ENCODE measurements around the gene HNRNPR.
A peak's percentile ranks its signal among the peaks of the same experiment; 100 is the strongest.

Gene HNRNPR

GRCh38 chr1:23367791-23368561 lies 23.9 kb upstream of the HNRNPR start:
- no peak for TF ChIP-seq CTCF (IDR thresholded peaks at IDR 0.05; ENCODE audit: low read depth, low read length)

GRCh38 chr1:23367451-23367790 lies 23.3 kb upstream of the HNRNPR start:
- peak overlapping the region; percentile 72 to 93 for H3K4me3 ChIP-seq (replicated peaks in 1 of 2; ENCODE audit: low read depth in 2 of 2, low read length in 2 of 2)
- no peak for TF ChIP-seq CTCF (IDR thresholded peaks at IDR 0.05; ENCODE audit: low read depth, low read length)
- DNase-seq (ENCODE audit: low read depth in 2 of 2): no peak

More at GRCh38 chr1:23367791-23368561, 23.9 kb upstream of the HNRNPR start:
- peak overlapping the region; percentile 72 to 93 for H3K4me3 ChIP-seq (replicated peaks in 1 of 2; ENCODE audit: low read depth in 2 of 2, low read length in 2 of 2)
- peak; percentile 99 for DNase-seq (ENCODE audit: low read depth in 2 of 2)

GRCh38 chr1:23366598-23366997 lies 22.5 kb upstream of the HNRNPR start:
- no peak for TF ChIP-seq CTCF (IDR thresholded peaks at IDR 0.05; ENCODE audit: low read depth, low read length)
- H3K4me3 ChIP-seq (replicated peaks in 1 of 2; ENCODE audit: low read depth in 2 of 2, low read length in 2 of 2): no peak overlapping the region
- DNase-seq (ENCODE audit: low read depth in 2 of 2): no peak

GRCh38 chr1:23366146-23366545 lies 22.1 kb upstream of the HNRNPR start:
- TF ChIP-seq CTCF (IDR thresholded peaks at IDR 0.05; ENCODE audit: low read depth, low read length): no peak
- no peak overlapping the region for H3K4me3 ChIP-seq (replicated peaks in 1 of 2; ENCODE audit: low read depth in 2 of 2, low read length in 2 of 2)
- no peak for DNase-seq (ENCODE audit: low read depth in 2 of 2)

GRCh38 chr1:23362218-23362713 lies 18.2 kb upstream of the HNRNPR start:
- no peak overlapping the region for H3K4me3 ChIP-seq (replicated peaks in 1 of 2; ENCODE audit: low read depth in 2 of 2, low read length in 2 of 2)
- no peak for TF ChIP-seq CTCF (IDR thresholded peaks at IDR 0.05; ENCODE audit: low read depth, low read length)
- peak in 1 of 2 donors; percentile 32 for DNase-seq (ENCODE audit: low read depth in 2 of 2)

- no peak for TF ChIP-seq CTCF (IDR thresholded peaks at IDR 0.05; ENCODE audit: low read depth, low read length)
- no peak overlapping the region for H3K4me3 ChIP-seq (replicated peaks in 1 of 2; ENCODE audit: low read depth in 2 of 2, low read length in 2 of 2)
- no peak for DNase-seq (ENCODE audit: low read depth in 2 of 2)
Measured at GRCh38 chr1:23358310-23358875, 14.3 kb upstream of the HNRNPR start.
